ENCODE measurements around the gene FGR. TPM values are rescaled to one million over a fixed set of nuclear protein-coding genes. Genes with fewer than 3 reads are reported as not detected.
A peak's percentile ranks its signal among the peaks of the same experiment; 100 is the strongest.

Gene FGR
- total and polyA plus RNA-seq, 2 experiments from 2014 or later: 0.18 TPM; not detected in 1

DNA sequence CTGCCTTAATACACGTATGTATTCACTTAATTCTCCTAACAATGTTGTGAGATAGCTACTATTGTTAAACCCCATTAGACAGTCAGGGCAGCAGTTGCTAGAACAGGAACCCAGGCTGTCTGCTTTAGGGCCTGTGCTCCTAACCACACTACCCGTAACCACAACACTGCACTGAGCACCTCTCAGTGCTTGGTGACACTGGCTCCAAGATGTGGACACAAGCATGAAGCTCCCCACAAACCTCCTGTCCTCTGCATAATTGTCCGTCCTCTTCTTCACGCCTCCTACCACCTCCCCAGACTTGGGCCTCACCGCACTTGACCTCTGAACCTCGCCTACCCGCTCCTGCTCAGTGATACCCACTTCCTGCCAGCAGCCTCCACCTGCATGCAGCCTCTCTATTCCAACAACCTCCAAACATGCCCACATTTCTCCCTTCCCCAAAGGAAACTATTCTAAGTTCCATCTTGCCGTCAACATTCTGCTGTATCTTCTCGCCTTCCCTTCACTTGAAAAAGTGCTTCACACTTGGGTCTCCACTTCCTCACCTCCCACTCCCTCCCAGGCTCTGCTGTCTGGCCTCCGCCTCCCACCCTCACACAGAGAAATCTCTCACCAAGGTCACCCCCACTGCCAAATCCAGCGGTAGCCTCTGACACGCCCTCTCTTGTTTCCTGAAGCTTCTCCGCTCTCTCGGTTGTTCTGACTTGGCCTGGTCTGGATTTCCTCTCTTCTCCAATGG is 16.5 kb downstream of the FGR start:
- Histone ChIP-seq H3K27me3 (no peaks in the 10 kb centered on the region), H3K9me3 (ENCODE audit: low read depth) (no peaks in the 10 kb centered on the region), H3K36me3 (no peaks in the 10 kb centered on the region), H3K4me3 (no peak overlapping the region), H3K4me1 (ENCODE audit: low read depth) (no peaks in the 10 kb centered on the region), H3K27ac (no peak overlapping the region)
- no peak for DNase-seq (ENCODE audit: low read depth in 1 of 2, low spot score in 1 of 2)
- TF ChIP-seq, protein P1, sequence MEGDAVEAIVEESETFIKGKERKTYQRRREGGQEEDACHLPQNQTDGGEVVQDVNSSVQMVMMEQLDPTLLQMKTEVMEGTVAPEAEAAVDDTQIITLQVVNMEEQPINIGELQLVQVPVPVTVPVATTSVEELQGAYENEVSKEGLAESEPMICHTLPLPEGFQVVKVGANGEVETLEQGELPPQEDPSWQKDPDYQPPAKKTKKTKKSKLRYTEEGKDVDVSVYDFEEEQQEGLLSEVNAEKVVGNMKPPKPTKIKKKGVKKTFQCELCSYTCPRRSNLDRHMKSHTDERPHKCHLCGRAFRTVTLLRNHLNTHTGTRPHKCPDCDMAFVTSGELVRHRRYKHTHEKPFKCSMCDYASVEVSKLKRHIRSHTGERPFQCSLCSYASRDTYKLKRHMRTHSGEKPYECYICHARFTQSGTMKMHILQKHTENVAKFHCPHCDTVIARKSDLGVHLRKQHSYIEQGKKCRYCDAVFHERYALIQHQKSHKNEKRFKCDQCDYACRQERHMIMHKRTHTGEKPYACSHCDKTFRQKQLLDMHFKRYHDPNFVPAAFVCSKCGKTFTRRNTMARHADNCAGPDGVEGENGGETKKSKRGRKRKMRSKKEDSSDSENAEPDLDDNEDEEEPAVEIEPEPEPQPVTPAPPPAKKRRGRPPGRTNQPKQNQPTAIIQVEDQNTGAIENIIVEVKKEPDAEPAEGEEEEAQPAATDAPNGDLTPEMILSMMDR (IDR thresholded peaks at IDR 0.05; ENCODE audit: low read depth, low read length): no peak

GRCh38 chr1:27617420-27617819 is 17.6 kb downstream of the FGR start:
- Histone ChIP-seq H3K9me3 (ENCODE audit: low read depth) (no peaks in the 10 kb centered on the region), H3K4me3 (no peak overlapping the region), H3K27ac (no peak overlapping the region), H3K27me3 (no peaks in the 10 kb centered on the region), H3K4me1 (ENCODE audit: low read depth) (peaks cover under 1% of the 10 kb centered on the region), H3K36me3 (no peaks in the 10 kb centered on the region)
- no peak for DNase-seq (ENCODE audit: low read depth in 1 of 2, low spot score in 1 of 2)
- TF ChIP-seq, protein P1 (IDR thresholded peaks at IDR 0.05; ENCODE audit: low read depth, low read length): no peak

DNA sequence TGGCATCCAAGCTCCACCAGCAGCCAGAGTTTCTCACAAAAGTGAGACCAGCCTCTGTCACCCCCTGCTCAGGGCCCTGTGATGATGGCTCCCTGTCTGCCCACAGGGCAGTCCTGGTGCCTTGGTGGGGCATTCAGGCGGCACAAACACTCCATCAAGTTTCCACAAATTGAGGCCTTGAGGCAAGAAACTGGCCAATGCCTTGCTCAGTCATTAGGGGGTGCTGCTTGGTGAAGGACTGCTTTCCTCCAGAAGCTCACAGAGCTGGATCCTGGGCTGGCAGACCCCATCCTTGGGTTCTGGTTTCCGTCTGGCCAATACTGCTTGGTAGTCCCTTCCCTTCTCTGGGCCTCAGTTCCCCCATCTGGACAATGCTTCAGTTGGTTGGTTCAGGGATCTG is 18.5 kb downstream of the FGR start:
- TF ChIP-seq, protein P1 (IDR thresholded peaks at IDR 0.05; ENCODE audit: low read depth, low read length): peak; percentile 33
- Histone ChIP-seq H3K27me3 (no peaks in the 10 kb centered on the region), H3K4me1 (ENCODE audit: low read depth) (peaks cover 5% of the 10 kb centered on the region), H3K36me3 (no peaks in the 10 kb centered on the region), H3K4me3 (no peak overlapping the region), H3K27ac (no peak overlapping the region), H3K9me3 (ENCODE audit: low read depth) (no peaks in the 10 kb centered on the region)
- no peak for DNase-seq (ENCODE audit: low read depth in 1 of 2, low spot score in 1 of 2)

GRCh38 chr1:27615346-27616192 is 19.4 kb downstream of the FGR start:
- no peak overlapping the region for H3K27ac ChIP-seq
- H3K9me3 ChIP-seq (ENCODE audit: low read depth): no peaks in the 10 kb centered on the region
- peak overlapping the region; percentile 1 for H3K4me3 ChIP-seq
- peaks cover 5% of the 10 kb centered on the region for H3K4me1 ChIP-seq (ENCODE audit: low read depth)
- no peaks in the 10 kb centered on the region for H3K27me3 ChIP-seq
- TF ChIP-seq, protein P1 (IDR thresholded peaks at IDR 0.05; ENCODE audit: low read depth, low read length): no peak
- no peak for DNase-seq (ENCODE audit: low read depth in 1 of 2, low spot score in 1 of 2)
- no peaks in the 10 kb centered on the region for H3K36me3 ChIP-seq

DNA sequence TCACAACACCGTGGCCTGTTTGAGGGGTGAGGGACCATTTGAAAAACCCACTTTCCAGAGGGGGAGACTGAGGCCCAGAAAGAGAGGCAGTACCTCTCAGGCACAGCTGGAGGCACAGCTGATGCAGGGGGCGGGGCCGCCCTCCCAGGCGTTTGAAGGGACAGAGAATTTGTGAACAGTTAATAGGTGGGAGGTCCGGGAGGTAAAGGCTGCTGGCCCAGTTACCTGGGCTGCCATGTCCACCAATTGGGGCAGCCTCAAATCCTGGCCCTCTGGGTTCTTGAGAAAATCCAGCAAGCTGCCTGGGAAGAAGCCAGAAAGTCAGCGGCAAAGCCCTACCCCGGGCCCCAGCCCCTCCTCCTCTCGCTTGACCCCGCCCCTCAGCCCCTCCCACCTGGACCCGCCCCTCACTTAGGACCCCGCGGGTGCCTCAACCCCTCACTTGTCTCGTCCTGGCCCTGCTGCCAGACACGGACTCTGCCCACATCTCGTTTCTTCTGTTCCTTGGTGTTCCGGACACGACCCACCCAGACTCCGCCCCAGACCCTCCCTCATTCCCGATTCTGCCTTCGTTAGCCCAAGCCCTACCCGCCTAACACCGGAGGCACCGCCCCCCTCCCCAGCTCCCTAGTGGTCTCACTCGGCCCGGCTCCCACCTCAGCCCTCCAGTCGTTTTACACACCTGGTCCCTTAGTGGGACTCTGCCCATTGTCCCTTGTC is 20.2 kb downstream of the FGR start:
- no peaks in the 10 kb centered on the region for H3K36me3 ChIP-seq
- no peak overlapping the region for H3K27ac ChIP-seq
- TF ChIP-seq, protein P1 (IDR thresholded peaks at IDR 0.05; ENCODE audit: low read depth, low read length): no peak
- H3K4me3 ChIP-seq: peak overlapping the region; percentile 1
- H3K9me3 ChIP-seq (ENCODE audit: low read depth): no peaks in the 10 kb centered on the region
- no peaks in the 10 kb centered on the region for H3K27me3 ChIP-seq
- H3K4me1 ChIP-seq (ENCODE audit: low read depth): peaks cover 5% of the 10 kb centered on the region
- DNase-seq (ENCODE audit: low read depth in 1 of 2, low spot score in 1 of 2): peak in 1 of 2 donors; percentile 52

All from cardiac muscle cell (in vitro differentiated cells and primary cell).